GM21367 (cell line): ENCODE results near the gene KIAA2012.

Source experiments
- ATAC-seq: cut with Tn5 transposase; IDR thresholded peaks from one replicate; pipeline ENCODE4 v1.9.1; 2021; ENCODE audit not compliant: unreplicated experiment

KIAA2012 gene

GRCh38 chr2:202042444-202042843, 30.6 kb upstream of the KIAA2012 start:
- ATAC-seq: no peak

- ATAC-seq: no peak
Observed at GRCh38 chr2:202043475-202043874, 29.6 kb upstream of the KIAA2012 start.

- no peak for ATAC-seq
Observed at GRCh38 chr2:202044777-202045176, 28.3 kb upstream of the KIAA2012 start.

DNA sequence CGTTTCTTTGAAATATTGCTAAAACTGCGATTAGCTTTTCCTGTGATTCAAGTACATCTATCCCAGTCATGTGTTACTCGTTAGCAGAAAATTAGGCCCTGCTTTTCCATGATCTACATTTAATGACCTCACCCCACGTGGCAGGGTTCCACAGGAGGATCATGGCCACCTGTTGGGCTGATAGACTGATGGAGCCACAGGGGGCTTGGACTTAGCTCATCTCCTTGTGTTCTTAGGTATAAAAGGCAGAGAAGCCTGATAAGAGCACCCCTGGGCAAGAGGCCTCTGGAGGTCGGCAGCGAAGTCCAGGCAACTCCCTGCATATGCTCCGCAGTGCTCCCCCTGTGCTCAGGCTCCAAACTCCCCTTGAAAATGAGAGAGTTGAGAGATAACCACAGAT, 26.5 kb upstream of the KIAA2012 start:
- no peak for ATAC-seq

- ATAC-seq: no peak
Observed at GRCh38 chr2:202049092-202049728, 23.8 kb upstream of the KIAA2012 start.

GRCh38 chr2:202049840-202050239, 23.2 kb upstream of the KIAA2012 start:
- no peak for ATAC-seq

GRCh38 chr2:202050652-202051051, 22.4 kb upstream of the KIAA2012 start:
- ATAC-seq: no peak

DNA sequence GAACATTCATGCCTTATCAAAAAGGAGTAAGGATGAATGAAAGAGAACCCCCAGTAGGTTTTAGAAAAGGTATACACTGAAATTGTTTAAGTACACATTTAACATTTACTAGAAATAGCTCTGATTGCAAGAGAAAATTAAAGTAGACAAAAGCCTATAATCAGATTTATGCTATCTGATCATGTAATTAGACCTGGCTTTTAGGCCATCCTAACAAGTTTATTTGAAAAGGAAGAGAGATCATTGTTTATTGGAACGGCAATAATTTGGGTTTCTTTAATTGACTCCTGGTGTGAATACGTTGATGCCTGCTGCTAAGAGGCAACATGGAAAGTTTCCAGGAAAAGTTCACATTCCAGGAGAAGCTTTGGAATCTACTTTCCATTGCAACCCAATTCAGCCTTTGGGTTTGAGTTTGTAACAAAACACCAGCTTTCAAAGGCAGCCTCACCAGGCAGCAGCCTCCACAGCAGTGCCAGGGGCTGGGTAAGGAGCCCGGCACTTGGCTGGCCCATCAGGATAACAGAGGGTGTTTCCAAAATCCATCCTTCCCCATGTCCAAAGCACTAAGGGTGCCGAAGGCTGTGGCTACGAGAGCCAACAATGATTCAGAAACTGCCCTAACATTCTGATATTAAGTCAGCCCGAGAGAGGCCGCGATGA, 21.4 kb upstream of the KIAA2012 start:
- no peak for ATAC-seq

DNA sequence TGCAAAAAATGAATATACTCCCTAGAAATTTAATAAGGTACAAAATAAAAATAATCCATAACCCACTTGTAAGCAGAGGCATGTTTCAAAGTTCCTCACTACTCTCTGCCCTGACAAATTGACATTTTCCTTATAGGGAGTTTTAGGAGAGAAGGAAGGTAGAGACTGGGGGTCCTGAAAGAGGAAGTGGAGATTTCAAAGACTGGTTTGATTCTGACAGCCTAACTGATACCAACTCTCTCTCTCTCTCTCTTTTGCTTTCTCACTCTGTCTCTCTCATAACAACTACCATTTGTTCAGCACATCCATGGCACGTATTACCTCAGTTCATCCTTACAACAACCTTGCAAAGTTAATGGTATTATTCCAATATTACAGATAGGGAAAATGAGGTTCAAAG, 20.8 kb upstream of the KIAA2012 start:
- ATAC-seq: no peak

DNA sequence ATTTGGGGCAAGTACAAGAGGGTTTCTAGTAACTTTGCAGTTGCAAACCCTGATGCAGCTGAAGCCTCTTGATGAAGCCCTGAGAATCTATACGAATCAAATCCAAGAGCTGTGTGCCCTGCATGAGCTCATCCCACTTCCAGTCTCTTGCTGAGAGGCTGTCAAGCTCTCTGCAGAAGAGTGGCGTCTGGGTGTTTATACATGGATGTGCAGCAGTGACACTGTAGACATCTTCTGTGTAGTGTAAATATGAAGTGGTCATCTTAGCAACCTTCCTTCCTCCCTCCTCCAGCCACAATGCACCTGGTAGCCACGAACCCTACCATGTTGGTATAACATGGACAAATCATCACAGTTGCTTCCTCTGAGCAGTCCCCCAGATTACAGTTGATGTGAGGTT, 18.4 kb upstream of the KIAA2012 start:
- no peak for ATAC-seq

GRCh38 chr2:202056611-202057010, 16.4 kb upstream of the KIAA2012 start:
- ATAC-seq: no peak

- ATAC-seq: no peak
Observed at GRCh38 chr2:202060218-202060617, 12.8 kb upstream of the KIAA2012 start.

- no peak for ATAC-seq
Observed at GRCh38 chr2:202061695-202062094, 11.4 kb upstream of the KIAA2012 start.

GRCh38 chr2:202064171-202064880, 8.7 kb upstream of the KIAA2012 start:
- ATAC-seq: no peak

DNA sequence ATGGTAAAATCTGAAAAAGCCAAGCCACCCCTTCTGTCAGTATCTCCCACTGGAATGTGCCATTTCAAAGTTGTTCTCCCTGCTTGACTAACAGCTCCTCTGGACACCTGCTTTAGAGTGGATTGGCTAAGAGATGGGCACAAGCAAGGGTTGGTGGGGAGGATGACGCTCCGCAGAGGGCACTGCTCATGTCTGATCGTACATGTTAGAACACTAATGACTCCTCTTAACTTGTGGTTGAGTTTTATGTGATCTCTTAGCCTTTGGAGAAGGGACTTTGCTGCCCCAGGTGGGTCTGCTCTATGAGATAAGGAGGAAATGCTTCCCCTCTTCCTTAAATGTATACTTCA, 8.2 kb upstream of the KIAA2012 start:
- ATAC-seq: no peak

GRCh38 chr2:202065876-202066275, 7.2 kb upstream of the KIAA2012 start:
- ATAC-seq: no peak

DNA sequence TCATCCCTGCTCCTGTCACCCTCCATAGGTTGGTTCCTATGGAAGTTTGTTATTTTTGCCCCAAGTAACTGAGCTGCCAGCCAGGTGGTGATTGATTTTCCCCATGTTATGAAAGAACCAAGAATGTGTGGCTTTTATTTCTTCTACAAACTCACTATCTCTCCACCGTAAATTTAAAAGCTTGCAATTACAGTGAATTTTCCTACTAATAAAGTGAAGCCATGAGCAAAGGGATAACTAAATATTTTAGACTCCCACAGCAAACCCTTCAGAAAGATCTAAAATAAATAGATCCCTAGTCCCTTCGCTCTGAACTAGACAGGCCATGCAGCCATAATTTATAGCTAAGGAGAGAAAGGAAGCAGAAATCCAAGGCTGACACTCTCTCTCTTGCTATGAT, 6.2 kb upstream of the KIAA2012 start:
- ATAC-seq: no peak

- no peak for ATAC-seq
Observed at GRCh38 chr2:202067589-202067988, 5.5 kb upstream of the KIAA2012 start.

DNA sequence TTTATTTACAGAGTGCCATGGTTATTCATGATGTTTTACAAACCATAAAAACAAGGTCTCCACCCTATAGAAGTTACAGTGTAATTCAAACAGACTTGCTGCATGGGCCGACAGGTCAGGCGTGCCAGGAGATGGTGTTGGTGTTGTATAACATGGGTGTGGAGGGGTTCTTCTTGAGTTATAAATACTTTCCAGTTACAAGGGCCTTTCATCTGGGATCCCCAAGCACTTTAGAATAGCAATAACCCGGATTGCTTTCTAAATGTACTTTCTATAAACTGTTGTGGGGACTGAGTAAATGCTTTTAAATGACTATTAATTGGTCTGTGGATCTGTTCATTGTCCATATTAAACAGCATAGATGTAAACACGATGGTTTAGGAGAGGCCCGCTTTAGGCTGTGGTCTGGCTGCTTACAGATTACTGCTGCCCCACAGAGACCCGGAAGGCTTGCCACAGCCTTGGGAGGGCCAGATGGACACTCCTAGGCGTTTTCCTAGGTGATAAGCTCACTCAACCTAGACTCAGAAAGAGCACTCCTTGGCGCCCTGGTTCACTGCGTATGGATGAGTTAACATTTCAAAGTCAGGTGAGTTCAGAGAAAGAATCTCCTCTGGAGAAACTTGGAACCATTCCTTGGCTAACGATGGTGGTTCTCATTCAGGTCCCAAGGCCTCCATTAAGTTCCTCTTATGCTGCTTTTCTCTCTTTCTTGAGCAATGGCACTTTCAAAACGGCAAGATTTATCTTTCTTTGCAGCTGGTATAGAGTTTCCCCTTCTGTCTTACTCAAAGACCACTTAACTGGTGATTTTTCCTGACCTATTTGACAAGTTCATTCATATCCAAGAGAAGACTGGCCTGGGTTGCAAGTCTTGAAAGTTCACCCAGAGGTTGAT, 3.6 kb upstream of the KIAA2012 start:
- ATAC-seq: no peak

GRCh38 chr2:202071107-202071506, 1.9 kb upstream of the KIAA2012 start:
- no peak for ATAC-seq

DNA sequence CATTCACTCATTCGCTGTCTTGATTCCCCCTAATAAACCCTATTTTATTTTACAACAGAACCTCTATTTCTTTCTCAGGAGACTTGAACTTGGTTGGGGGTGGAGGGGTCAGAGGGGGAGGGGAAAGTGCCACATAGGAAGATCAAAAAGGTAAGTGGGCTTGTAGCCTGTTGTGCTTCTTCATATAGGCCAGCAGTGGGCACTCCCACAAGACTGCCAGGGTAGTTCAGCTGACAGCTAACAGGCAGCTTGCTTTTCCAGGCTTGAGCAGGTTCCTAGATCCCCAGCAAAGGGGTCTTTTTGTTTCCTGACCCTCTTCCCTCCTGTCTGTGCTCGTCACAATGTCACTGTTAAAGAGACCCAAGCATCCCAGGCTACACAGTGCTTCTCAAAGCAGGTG, 829 bp upstream of the KIAA2012 start:
- ATAC-seq: no peak
